Panc1 (cell line): ENCODE data around the gene DYRK1A. TPM values are rescaled to one million over a fixed set of nuclear protein-coding genes. Genes with fewer than 3 reads are reported as not detected.
A peak's percentile ranks its signal among the peaks of the same experiment; 100 is the strongest.

Experiments used
- ATAC-seq: fragments of 200-7000 bp; cut with Tn5 transposase; 2 replicates; pipeline ENCODE4 v1.9.1; 2020; ENCODE audit warnings: mild to moderate bottlenecking, moderate library complexity
- BruUV-seq: library from RNA; stranded (reverse); fragments of 400-500 nt; replicated peaks from 2 replicates; lab custom pipeline; 2021; lab: Mats Ljungman, UMichigan
- CTCF ChIA-PET: fragments of 300-600 bp; sonication (Branson Sonifier 250); formaldehyde crosslinking; loops from one replicate; lab custom pipeline; 2022; ENCODE audit warnings: antibody characterized with exemption; lab: Charles Lee
- POLR2A ChIA-PET: fragments of 300-600 bp; sonication (Branson Sonifier 250); formaldehyde crosslinking; loops from one replicate; lab custom pipeline; 2022; ENCODE audit warnings: antibody characterized with exemption; lab: Charles Lee
- DNase-seq: peaks from one replicate; pipeline ENCODE4 v3.0.0-alpha.2; 2010; ENCODE audit warnings: low read depth, low spot score
- H3K27ac ChIP-seq: 2 replicates; pipeline ENCODE4 v1.5.1; 2011; ENCODE audit warnings: mild to moderate bottlenecking, low read length, inconsistent platforms
- H3K27me3 ChIP-seq: fragments of 200-500 bp; sonication (Bioruptor generic); 2 replicates; pipeline ENCODE4 v1.6.0; 2014; ENCODE audit warnings: low read length, inconsistent platforms; ENCODE audit not compliant: control insufficient read depth, insufficient read depth
- H3K36me3 ChIP-seq: fragments of 200-500 bp; sonication (Bioruptor generic); 2 replicates; pipeline ENCODE4 v1.5.1; 2014; ENCODE audit warnings: inconsistent platforms, mild to moderate bottlenecking, low read length, moderate library complexity; ENCODE audit not compliant: control insufficient read depth, insufficient read depth
- H3K4me1 ChIP-seq: 2 replicates; pipeline ENCODE4 v1.5.1; 2011; ENCODE audit warnings: inconsistent platforms, mild to moderate bottlenecking, low read length, moderate library complexity; ENCODE audit not compliant: control insufficient read depth, insufficient read depth
- H3K4me3 ChIP-seq, 2 experiments: 2 replicates each; pipeline ENCODE4 v1.5.1; 2011 to 2012; ENCODE audit warnings: low read depth in 2 of 2, low read length in 2 of 2, mild to moderate bottlenecking in 2 of 2, inconsistent platforms in 1 of 2, moderate library complexity in 1 of 2
- H3K9me3 ChIP-seq: fragments of 200-500 bp; sonication (Bioruptor generic); 2 replicates; pipeline ENCODE4 v1.5.1; 2014; ENCODE audit warnings: low read depth, mild to moderate bottlenecking, inconsistent platforms, low read length, moderate library complexity; ENCODE audit not compliant: control insufficient read depth, insufficient read depth
- CTCF ChIP-seq: fragments of 450-650 bp; IDR thresholded peaks from 2 replicates; pipeline ENCODE4 v1.5.1; 2017; ENCODE audit warnings: mild to moderate bottlenecking
- POLR2AphosphoS5 ChIP-seq: IDR thresholded peaks from 2 replicates; pipeline ENCODE4 v1.6.1; 2012; ENCODE audit warnings: mild to moderate bottlenecking, low read depth, low read length, moderate library complexity
- REST ChIP-seq, 2 experiments: IDR thresholded peaks; 2 replicates each; pipeline ENCODE4 v1.6.1; 2011 to 2012; ENCODE audit warnings: low read depth in 2 of 2, control low read depth in 1 of 2, low read length in 1 of 2, mild to moderate bottlenecking in 1 of 2, moderate library complexity in 1 of 2; ENCODE audit not compliant: insufficient read depth in 1 of 2
- SIN3A ChIP-seq: IDR thresholded peaks from 2 replicates; pipeline ENCODE4 v1.6.1; 2012; ENCODE audit warnings: low read depth, mild to moderate bottlenecking, low read length, moderate library complexity, borderline replicate concordance; ENCODE audit not compliant: insufficient read depth
- TCF7L2 ChIP-seq: IDR thresholded peaks from 2 replicates; pipeline ENCODE4 v1.6.1; 2011; ENCODE audit warnings: mild to moderate bottlenecking, low read depth, low read length, inconsistent platforms
- in situ Hi-C: cut with HindIII; loops from 2 replicates; pipeline ENCODE4 v1.10.0; 2016; ENCODE audit warnings: low sequenced_read_pairs, low pct_unique_long_range_greater_than_20kb
- intact Hi-C: fragments of 100-400 bp; cut with micrococcal nuclease; formaldehyde crosslinking; loops from one replicate; pipeline ENCODE4 v1.10.0; 2022; ENCODE audit not compliant: unreplicated experiment
- total RNA-seq: library from RNA; stranded (reverse); gene quantifications from one replicate; pipeline ENCODE4 v1.2.1, GENCODE V29; 2021; ENCODE audit not compliant: unreplicated experiment

Gene DYRK1A
- total RNA-seq, 1 experiment from 2014 or later, result 36.1 TPM

- intact Hi-C loops, result loop anchor here (5.0 kb wide), 1 partner anchor 97 kb away; the partner anchor contains the start of gene VPS26C
Measured at GRCh38 chr21:37364722-37365121, 1.9 kb upstream of the DYRK1A start.

More at GRCh38 chr21:37364722-37365121, 1.9 kb upstream of the DYRK1A start:
- in situ Hi-C loops, result no loop called here
- BruUV-seq, result no TSS peak
- Histone ChIP-seq H3K4me3 (peak overlapping the region in 1 of 2 experiments; percentile 69; a peak in 2 of 4 replicates), H3K27me3 (no peaks in the 10 kb centered on the region), H3K4me1 (peaks cover 13% of the 10 kb centered on the region; the same call in 1 of the 2 replicates), H3K27ac (peak overlapping the region; percentile 99), H3K9me3 (no peaks in the 10 kb centered on the region), H3K36me3 (no peaks in the 10 kb centered on the region; the same call in 1 of the 2 replicates)
- DNase-seq, result no peak
- POLR2A ChIA-PET, result interaction anchor here (0.5 to 1.2 kb wide), 2 partner anchors 25 to 121 kb away, joined by 4 to 8 read pairs; no protein-coding TSS in a partner anchor
- no peak for TF ChIP-seq CTCF
- TF ChIP-seq POLR2AphosphoS5, result no peak
- no peak for TF ChIP-seq TCF7L2
- no peak for TF ChIP-seq REST (IDR thresholded peaks at IDR 0.05; ENCODE audit: insufficient read depth in 1 of 2, low read depth in 2 of 2, low read length in 1 of 2)
- TF ChIP-seq SIN3A, result no peak
- CTCF ChIA-PET, result no interaction called here
- no peak for ATAC-seq
